Neural cell (in vitro differentiated cells): ENCODE results near the gene PCNA.

Experiments
- EP300 ChIP-seq: fragments of 450-650 bp; conservative IDR thresholded peaks from 2 replicates; pipeline ENCODE4 v1.6.1; 2014; ENCODE audit warnings: antibody characterized with exemption, mild to moderate bottlenecking, moderate library complexity; ENCODE audit not compliant: poor library complexity, severe bottlenecking
- EZH2 ChIP-seq: fragments of 200-600, 300-800 bp; shearing (Covaris generic), sonication (generic); IDR thresholded peaks from 2 replicates; pipeline ENCODE4 v1.6.1; 2014; ENCODE audit warnings: antibody characterized with exemption, low read length, borderline replicate concordance, mild to moderate bottlenecking; ENCODE audit not compliant: insufficient read depth, poor library complexity, severe bottlenecking
- MXI1 ChIP-seq: fragments of 450-650 bp; conservative IDR thresholded peaks from 2 replicates; pipeline ENCODE4 v1.6.1; 2014; ENCODE audit warnings: antibody characterized with exemption, mild to moderate bottlenecking; ENCODE audit not compliant: poor library complexity, severe bottlenecking
- POLR2AphosphoS5 ChIP-seq: IDR thresholded peaks from 2 replicates; pipeline ENCODE4 v1.6.1; 2012
- RAD21 ChIP-seq: fragments of 450-650 bp; conservative IDR thresholded peaks from 2 replicates; pipeline ENCODE4 v1.6.1; 2014; ENCODE audit warnings: antibody characterized with exemption, mild to moderate bottlenecking, moderate library complexity
- TAF1 ChIP-seq: IDR thresholded peaks from 2 replicates; pipeline ENCODE4 v1.6.1; 2012; ENCODE audit warnings: low read depth
- TF ChIP-seq, protein P1 (sequence below): fragments of 450-650 bp; IDR thresholded peaks from 2 replicates; pipeline ENCODE4 v1.5.1; 2014; ENCODE audit warnings: antibody characterized with exemption, mild to moderate bottlenecking, moderate library complexity; ENCODE audit not compliant: poor library complexity, severe bottlenecking
- TF ChIP-seq, protein P2 (sequence below): IDR thresholded peaks from 2 replicates; pipeline ENCODE4 v1.6.1; 2012; ENCODE audit warnings: borderline replicate concordance

DNA sequence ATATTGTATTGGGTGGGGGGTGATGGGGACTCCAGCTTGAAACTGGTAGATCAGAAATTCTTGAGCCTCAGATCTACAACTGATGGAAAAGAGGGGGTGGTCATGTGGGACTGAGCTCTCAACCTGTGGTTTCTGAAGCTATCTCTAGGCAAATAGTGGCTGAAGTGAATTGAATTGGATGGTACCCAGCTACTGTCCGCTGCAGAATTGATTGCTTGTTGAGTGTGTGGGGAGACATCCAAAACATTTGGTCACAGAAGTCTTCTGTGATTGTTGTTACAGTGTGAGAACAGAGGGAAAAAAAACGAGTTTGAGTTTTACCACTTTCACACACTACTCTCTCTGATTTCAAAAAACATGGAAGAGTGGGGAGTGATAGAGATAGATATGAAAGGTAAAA, 21.9 kb upstream of the PCNA start:
- TF ChIP-seq, protein P1, sequence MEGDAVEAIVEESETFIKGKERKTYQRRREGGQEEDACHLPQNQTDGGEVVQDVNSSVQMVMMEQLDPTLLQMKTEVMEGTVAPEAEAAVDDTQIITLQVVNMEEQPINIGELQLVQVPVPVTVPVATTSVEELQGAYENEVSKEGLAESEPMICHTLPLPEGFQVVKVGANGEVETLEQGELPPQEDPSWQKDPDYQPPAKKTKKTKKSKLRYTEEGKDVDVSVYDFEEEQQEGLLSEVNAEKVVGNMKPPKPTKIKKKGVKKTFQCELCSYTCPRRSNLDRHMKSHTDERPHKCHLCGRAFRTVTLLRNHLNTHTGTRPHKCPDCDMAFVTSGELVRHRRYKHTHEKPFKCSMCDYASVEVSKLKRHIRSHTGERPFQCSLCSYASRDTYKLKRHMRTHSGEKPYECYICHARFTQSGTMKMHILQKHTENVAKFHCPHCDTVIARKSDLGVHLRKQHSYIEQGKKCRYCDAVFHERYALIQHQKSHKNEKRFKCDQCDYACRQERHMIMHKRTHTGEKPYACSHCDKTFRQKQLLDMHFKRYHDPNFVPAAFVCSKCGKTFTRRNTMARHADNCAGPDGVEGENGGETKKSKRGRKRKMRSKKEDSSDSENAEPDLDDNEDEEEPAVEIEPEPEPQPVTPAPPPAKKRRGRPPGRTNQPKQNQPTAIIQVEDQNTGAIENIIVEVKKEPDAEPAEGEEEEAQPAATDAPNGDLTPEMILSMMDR = no peak
- no peak for TF ChIP-seq POLR2AphosphoS5
- TF ChIP-seq EZH2 = no peak
- no peak for TF ChIP-seq EP300
- no peak for TF ChIP-seq RAD21
- no peak for TF ChIP-seq MXI1
- no peak for TF ChIP-seq TAF1
- TF ChIP-seq, protein P2, sequence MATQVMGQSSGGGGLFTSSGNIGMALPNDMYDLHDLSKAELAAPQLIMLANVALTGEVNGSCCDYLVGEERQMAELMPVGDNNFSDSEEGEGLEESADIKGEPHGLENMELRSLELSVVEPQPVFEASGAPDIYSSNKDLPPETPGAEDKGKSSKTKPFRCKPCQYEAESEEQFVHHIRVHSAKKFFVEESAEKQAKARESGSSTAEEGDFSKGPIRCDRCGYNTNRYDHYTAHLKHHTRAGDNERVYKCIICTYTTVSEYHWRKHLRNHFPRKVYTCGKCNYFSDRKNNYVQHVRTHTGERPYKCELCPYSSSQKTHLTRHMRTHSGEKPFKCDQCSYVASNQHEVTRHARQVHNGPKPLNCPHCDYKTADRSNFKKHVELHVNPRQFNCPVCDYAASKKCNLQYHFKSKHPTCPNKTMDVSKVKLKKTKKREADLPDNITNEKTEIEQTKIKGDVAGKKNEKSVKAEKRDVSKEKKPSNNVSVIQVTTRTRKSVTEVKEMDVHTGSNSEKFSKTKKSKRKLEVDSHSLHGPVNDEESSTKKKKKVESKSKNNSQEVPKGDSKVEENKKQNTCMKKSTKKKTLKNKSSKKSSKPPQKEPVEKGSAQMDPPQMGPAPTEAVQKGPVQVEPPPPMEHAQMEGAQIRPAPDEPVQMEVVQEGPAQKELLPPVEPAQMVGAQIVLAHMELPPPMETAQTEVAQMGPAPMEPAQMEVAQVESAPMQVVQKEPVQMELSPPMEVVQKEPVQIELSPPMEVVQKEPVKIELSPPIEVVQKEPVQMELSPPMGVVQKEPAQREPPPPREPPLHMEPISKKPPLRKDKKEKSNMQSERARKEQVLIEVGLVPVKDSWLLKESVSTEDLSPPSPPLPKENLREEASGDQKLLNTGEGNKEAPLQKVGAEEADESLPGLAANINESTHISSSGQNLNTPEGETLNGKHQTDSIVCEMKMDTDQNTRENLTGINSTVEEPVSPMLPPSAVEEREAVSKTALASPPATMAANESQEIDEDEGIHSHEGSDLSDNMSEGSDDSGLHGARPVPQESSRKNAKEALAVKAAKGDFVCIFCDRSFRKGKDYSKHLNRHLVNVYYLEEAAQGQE = no peak
